Ovary (tissue), 9 donors: ENCODE results near the gene CARM1. TPM values are rescaled to one million over a fixed set of nuclear protein-coding genes. Genes with fewer than 3 reads are reported as not detected.

Source experiments
- DNase-seq, 5 donors: peaks; one replicate each; pipeline ENCODE4 v3.0.0-alpha.2; 2019 to 2020
- H3K27ac ChIP-seq, 2 donors: fragments of 200-600 bp; one replicate each; pipeline versions ENCODE4 v1.5.1 to v1.8.0; 2019 to 2022
- H3K27me3 ChIP-seq: fragments of 200-600 bp; one replicate; pipeline ENCODE4 v1.8.0; 2022
- H3K36me3 ChIP-seq: fragments of 200-600 bp; sonication (generic); one replicate; pipeline ENCODE4 v1.5.1; 2019
- H3K4me1 ChIP-seq: one replicate; pipeline ENCODE4 v1.8.1; 2013; ENCODE audit warnings: mild to moderate bottlenecking, moderate library complexity; ENCODE audit not compliant: insufficient read depth
- H3K4me3 ChIP-seq: fragments of 200-600 bp; sonication (generic); one replicate; pipeline ENCODE4 v1.5.1; 2017
- H3K9me3 ChIP-seq, 2 donors: fragments of 200-600 bp in 1 of 2; sonication (generic) in 1 of 2; one replicate each; pipeline versions ENCODE4 v1.5.1 to v1.8.1; 2013 to 2019; ENCODE audit warnings: mild to moderate bottlenecking in 1 of 2, moderate library complexity in 1 of 2
- EP300 ChIP-seq: sonication (generic); formaldehyde crosslinking; IDR thresholded peaks from one replicate; pipeline ENCODE4 v1.6.1; 2017; ENCODE audit warnings: antibody characterized with exemption
- POLR2A ChIP-seq: fragments of 450-650 bp; IDR thresholded peaks from one replicate; pipeline ENCODE4 v1.6.1; 2017; ENCODE audit warnings: antibody characterized with exemption, mild to moderate bottlenecking, moderate library complexity
- WGBS, 3 donors: extraction: QIAGEN DNeasy Blood & Tissue Kit in 1 of 3; methylation state at CpG; one replicate each; pipeline versions ENCODE4 v1.1.5 to v1.1.7; 2013 to 2017; 5-methylcytosine and 5-hydroxymethylcytosine counted together
- intact Hi-C, 4 donors: fragments of 100-400 bp; cut with DNase I; formaldehyde crosslinking; loops; one replicate each; pipeline versions ENCODE4 v1.11.0 to v1.15.1; 2022 to 2023
- polyA plus RNA-seq, 2 donors: library from polyadenylated mRNA; stranded (reverse); fragments of 200-250 nt in 1 of 2; fragments of 350-450 nt in 1 of 2; fragmentation: Illumina TruSeq in 1 of 2; extraction: RNeasy Lipid Tissue Mini Kit (QIAGEN cat#74804) in 1 of 2; gene quantifications; one replicate each; pipeline ENCODE4 v1.2.3, GENCODE V29; 2013 to 2014
- total RNA-seq, 7 donors: library from RNA; depleted of rRNA in 2 of 7; stranded (reverse); fragments of >200 nt in 2 of 7; fragmentation: NEBNext Ultra II Directional in 3 of 7; extraction: Animal tissue kit (Norgen Biotek cat#: 25700) in 3 of 7; gene quantifications; one replicate each; pipeline versions ENCODE4 v1.1.0 to v1.2.4, GENCODE V29; 2016 to 2023
- TF ChIP-seq, protein P1 (sequence below), 3 donors: fragments of 450-650 bp in 2 of 3; fragments of 200-600 bp in 1 of 3; IDR thresholded peaks; one replicate each; pipeline versions ENCODE4 v1.5.1 to v1.8.0; 2016 to 2022; ENCODE audit warnings: antibody characterized with exemption in 3 of 3, mild to moderate bottlenecking in 1 of 3
- donor health status: DM: no; HTN: no; CAD: no; lungs with moderate emphysema.
- donor health status: DM: no; HTN: no; CAD: no.
- donor health status: Bipolar disorder and iron deficiency.
- donor health status: DM: yes; HTN: yes; CAD: no.
- donor health status: DM: no; HTN: no; CAD: no.
- donor health status: DM: yes; HTN: yes; CAD: no.

Gene CARM1
- total and polyA plus RNA-seq, 9 donors, result 10.1 to 42.1 (median 38.1) TPM

DNA sequence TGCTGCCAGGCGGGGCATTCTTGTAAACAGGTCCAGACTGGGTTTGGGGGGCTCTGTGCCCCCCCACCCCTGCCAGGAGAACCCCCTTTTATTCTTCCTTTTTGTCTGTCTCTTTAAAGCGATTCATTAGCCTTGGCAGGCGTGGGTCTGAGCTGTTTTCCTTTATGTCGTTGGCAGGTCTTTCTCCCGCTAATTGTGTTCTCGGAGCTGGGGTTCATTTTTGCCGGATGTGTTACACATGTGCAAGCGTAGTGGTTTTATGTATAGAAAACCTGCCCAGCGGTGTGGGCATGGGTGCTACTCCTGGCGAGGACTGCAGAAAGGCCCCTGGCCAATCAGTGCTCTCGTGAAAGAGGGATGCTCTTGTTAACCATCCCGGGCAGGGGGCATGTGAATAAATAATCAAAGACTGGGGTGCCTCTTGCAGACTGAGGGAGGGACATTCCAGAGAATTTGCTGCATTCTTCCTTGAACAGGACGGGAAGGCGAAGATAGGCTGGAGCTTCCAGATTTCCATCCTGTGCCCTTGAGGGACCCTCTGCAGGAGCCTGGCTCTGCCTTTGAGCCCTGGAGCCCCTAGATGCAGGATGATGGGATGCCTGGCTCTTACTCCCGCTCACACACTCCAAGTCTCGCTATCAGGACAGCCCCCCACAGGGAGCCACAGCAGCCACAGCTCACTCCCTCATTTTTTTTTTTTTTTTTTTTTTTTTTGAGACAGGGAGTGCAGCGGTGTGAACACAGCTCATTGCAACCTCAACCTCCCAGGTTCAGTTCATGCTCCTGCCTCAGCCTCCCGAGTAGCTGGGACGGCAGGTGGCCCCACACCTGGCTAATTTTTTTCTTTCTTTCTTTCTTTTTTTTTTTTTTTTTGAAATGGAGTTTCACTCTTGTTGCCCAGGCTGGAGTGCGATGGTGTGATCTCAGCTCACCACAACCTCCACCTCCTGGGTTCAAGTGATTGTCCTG, 14.1 kb downstream of the CARM1 start:
- TF ChIP-seq POLR2A (no peak), EP300 (no peak)
- TF ChIP-seq, protein P1, sequence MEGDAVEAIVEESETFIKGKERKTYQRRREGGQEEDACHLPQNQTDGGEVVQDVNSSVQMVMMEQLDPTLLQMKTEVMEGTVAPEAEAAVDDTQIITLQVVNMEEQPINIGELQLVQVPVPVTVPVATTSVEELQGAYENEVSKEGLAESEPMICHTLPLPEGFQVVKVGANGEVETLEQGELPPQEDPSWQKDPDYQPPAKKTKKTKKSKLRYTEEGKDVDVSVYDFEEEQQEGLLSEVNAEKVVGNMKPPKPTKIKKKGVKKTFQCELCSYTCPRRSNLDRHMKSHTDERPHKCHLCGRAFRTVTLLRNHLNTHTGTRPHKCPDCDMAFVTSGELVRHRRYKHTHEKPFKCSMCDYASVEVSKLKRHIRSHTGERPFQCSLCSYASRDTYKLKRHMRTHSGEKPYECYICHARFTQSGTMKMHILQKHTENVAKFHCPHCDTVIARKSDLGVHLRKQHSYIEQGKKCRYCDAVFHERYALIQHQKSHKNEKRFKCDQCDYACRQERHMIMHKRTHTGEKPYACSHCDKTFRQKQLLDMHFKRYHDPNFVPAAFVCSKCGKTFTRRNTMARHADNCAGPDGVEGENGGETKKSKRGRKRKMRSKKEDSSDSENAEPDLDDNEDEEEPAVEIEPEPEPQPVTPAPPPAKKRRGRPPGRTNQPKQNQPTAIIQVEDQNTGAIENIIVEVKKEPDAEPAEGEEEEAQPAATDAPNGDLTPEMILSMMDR (IDR thresholded peaks at IDR 0.05), result no peak
- no peaks in the 10 kb centered on the region for H3K9me3 ChIP-seq
- H3K4me3 ChIP-seq, result no peak overlapping the region
- H3K4me1 ChIP-seq, result peaks cover 13% of the 10 kb centered on the region
- 38 to 40% (median 40%) methylated on average over 20 of the region's 20 CpGs for WGBS, 3 donors
- H3K27me3 ChIP-seq, result no peaks in the 10 kb centered on the region
- intact Hi-C loops, result no loop called here
- H3K36me3 ChIP-seq, result no peaks in the 10 kb centered on the region
- no peak overlapping the region for H3K27ac ChIP-seq
- DNase-seq, result no peak

DNA sequence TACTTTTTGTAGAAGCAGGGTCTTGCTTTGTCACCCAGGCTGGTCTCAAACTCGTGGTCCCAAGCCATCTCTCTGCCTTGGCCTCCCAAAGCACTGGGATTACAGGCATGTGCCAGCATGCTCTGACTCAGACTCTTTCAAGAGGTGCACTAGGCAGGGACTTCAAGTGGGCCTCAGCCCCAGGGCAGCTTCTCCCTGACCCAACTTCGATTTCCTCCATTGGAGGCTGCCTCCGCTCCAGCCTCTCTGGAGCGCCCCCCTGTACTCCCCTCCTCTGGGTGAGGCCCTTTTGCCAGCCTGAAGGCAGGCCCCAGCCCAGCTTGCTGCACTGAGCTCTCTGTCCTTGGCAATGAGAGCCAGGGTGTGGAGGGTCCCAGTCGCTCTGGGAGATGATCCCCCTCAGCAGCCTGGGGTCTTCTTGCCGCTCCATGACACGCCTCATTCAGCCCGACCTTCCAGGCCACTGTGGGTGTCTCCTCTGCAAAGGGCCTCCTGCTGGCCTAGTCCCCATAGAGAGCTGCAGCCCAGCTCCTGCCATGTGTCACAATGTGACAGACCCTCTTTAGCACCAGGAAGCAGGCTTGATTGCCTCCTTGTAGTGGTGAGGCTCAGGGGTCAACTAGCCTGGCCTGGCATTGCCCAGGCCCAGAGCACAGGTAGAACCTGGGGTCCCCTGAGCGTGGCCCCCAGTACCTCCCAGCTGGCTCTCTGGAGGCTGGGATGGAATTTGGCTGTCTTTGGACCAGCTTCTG, 16.4 kb downstream of the CARM1 start:
- Histone ChIP-seq H3K27ac (no peak overlapping the region), H3K9me3 (no peaks in the 10 kb centered on the region), H3K27me3 (no peaks in the 10 kb centered on the region), H3K4me1 (peaks cover 17% of the 10 kb centered on the region), H3K4me3 (no peak overlapping the region), H3K36me3 (no peaks in the 10 kb centered on the region)
- intact Hi-C loops, result no loop called here
- TF ChIP-seq EP300 (no peak), POLR2A (no peak)
- TF ChIP-seq, protein P1 (IDR thresholded peaks at IDR 0.05), result no peak
- 88 to 93% (median 92%) methylated on average over 8 to 9 of the region's 9 CpGs for WGBS, 3 donors
- DNase-seq, result no peak

DNA sequence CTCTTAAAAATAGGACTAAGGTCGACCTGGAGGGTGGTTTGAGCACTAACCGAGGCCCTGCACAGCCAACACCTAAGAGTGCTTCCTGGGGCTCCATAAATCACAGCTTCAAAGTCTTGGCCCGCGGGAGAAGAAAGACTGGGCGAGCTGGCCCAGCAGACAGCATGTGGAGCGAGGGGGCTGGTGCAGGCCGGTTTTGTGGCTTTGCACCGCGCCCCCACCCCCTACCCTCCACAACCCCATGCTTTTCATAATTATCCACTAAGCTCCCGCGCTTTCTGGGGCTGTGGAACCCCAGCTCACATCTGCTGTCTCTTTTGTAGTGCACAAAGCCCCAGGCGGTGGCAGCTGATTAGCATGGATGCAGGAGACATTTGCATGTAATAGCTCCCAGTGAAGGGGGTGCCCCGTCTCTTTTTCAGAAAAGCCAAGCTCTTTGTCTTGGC, 17.1 kb downstream of the CARM1 start:
- Histone ChIP-seq H3K27ac (no peak overlapping the region), H3K4me1 (peaks cover 16% of the 10 kb centered on the region), H3K27me3 (no peaks in the 10 kb centered on the region), H3K9me3 (no peaks in the 10 kb centered on the region), H3K4me3 (no peak overlapping the region), H3K36me3 (no peaks in the 10 kb centered on the region)
- TF ChIP-seq EP300 (no peak), POLR2A (no peak)
- TF ChIP-seq, protein P1 (IDR thresholded peaks at IDR 0.05), result no peak
- whole genome bisulfite sequencing, 3 donors, result 68 to 77% (median 70%) methylated on average over 13 of the region's 13 CpGs
- intact Hi-C loops, result no loop called here
- DNase-seq, result no peak

DNA sequence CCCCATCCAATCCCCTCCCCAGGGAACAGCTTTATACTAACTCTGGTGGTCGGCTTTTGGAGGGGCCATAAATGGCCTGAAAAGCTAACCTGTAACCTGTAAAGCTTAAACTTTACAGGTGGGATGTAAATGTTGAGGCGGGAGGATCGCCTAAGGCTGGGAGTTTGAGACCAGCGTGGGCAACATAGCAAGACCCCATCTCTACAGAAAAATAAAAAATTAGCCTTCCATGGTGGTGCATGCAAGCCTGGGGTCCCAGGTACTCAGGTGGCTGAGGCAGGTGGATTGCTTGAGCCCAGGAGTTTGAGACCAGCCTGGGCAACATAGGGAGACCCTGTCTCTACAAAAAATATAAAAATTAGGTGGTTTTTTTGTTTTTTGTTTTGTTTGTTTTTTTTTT, 18.5 kb downstream of the CARM1 start:
- H3K4me1 ChIP-seq, result peaks cover 23% of the 10 kb centered on the region
- H3K36me3 ChIP-seq, result no peaks in the 10 kb centered on the region
- H3K4me3 ChIP-seq, result no peak overlapping the region
- no peak overlapping the region for H3K27ac ChIP-seq
- no peak for TF ChIP-seq EP300
- TF ChIP-seq, protein P1 (IDR thresholded peaks at IDR 0.05), result no peak
- TF ChIP-seq POLR2A, result no peak
- WGBS, 3 donors, result 93 to 98% (median 98%) methylated on average over 4 of the region's 4 CpGs
- no peaks in the 10 kb centered on the region for H3K9me3 ChIP-seq
- intact Hi-C loops, result no loop called here
- no peak for DNase-seq
- H3K27me3 ChIP-seq, result no peaks in the 10 kb centered on the region
